HG03103 (cell line): Measurements from ENCODE around the gene FLVCR1.
"Not testable (repeated sequence)": the region's sequence is repeated elsewhere in the genome, so short reads cannot be mapped to it uniquely, and the experiment has no call there.

Source experiments
- ATAC-seq: cut with Tn5 transposase; IDR thresholded peaks from one replicate; pipeline ENCODE4 v1.9.1; 2021; ENCODE audit warnings: low read depth; ENCODE audit not compliant: unreplicated experiment

Gene FLVCR1

GRCh38 chr1:212857992-212858460 is at the start of gene FLVCR1:
TSS of gene FLVCR1 (plus strand) at chr1:212858275. CDS start at chr1:212858453, 178 bp downstream.
- peak; percentile 96 for ATAC-seq

- no peak for ATAC-seq
Observed at GRCh38 chr1:212814537-212815334, 43.3 kb upstream of the FLVCR1 start.

GRCh38 chr1:212816567-212817278 is 41.4 kb upstream of the FLVCR1 start:
- no peak for ATAC-seq

GRCh38 chr1:212819726-212820125 is 38.3 kb upstream of the FLVCR1 start:
- peak; percentile 53 for ATAC-seq

- ATAC-seq: no peak
Observed at GRCh38 chr1:212820969-212821368, 37.1 kb upstream of the FLVCR1 start.

- no peak for ATAC-seq
Observed at GRCh38 chr1:212822956-212823355, 35.1 kb upstream of the FLVCR1 start.

- no peak for ATAC-seq
Observed at GRCh38 chr1:212824201-212824600, 33.9 kb upstream of the FLVCR1 start.

GRCh38 chr1:212825798-212826452 is 32.1 kb upstream of the FLVCR1 start:
- no peak for ATAC-seq

GRCh38 chr1:212827171-212827776 is 30.8 kb upstream of the FLVCR1 start:
- no peak for ATAC-seq

GRCh38 chr1:212827831-212828278 is 30.2 kb upstream of the FLVCR1 start:
- ATAC-seq: no peak

- ATAC-seq: no peak
Observed at GRCh38 chr1:212828395-212828794, 29.7 kb upstream of the FLVCR1 start.

GRCh38 chr1:212833211-212834207 is 24.6 kb upstream of the FLVCR1 start:
- ATAC-seq: peak; percentile 67

GRCh38 chr1:212838145-212838544 is 19.9 kb upstream of the FLVCR1 start:
- no peak for ATAC-seq

- ATAC-seq: not testable (repeated sequence)
Observed at GRCh38 chr1:212844521-212844920, 13.6 kb upstream of the FLVCR1 start.

GRCh38 chr1:212847549-212847948 is 10.5 kb upstream of the FLVCR1 start, which contains the start of gene SPATA45:
TSS of gene SPATA45 (minus strand) at chr1:212847649. CDS start at chr1:212836149, 11,500 bp downstream.
- no peak for ATAC-seq

- no peak for ATAC-seq
Observed at GRCh38 chr1:212852105-212852688, 5.9 kb upstream of the FLVCR1 start.

- ATAC-seq: no peak
Observed at GRCh38 chr1:212853658-212854057, 4.4 kb upstream of the FLVCR1 start.

- ATAC-seq: no peak
Observed at GRCh38 chr1:212856755-212857154, 1.3 kb upstream of the FLVCR1 start.
